ENCODE data around the gene TYMP.

Gene TYMP

GRCh38 chr22:50507991-50508884 lies 21.6 kb downstream of the TYMP start, which contains the start of gene NCAPH2:
TSS of gene NCAPH2 (plus strand) at chr22:50508224. CDS start at chr22:50508338, 114 bp downstream.
- peak within 1 kb of the TSS; percentile 63 for H3K27ac ChIP-seq
- no peak for TF ChIP-seq CTCF (IDR thresholded peaks at IDR 0.05; ENCODE audit: low read depth, low read length, missing control alignments)
- in situ Hi-C loops (cut with HindIII; ENCODE audit: low pct_ligation_motif_present, low sequenced_read_pairs): no loop called here

GRCh38 chr22:50507421-50507990 lies 22.3 kb downstream of the TYMP start, which contains the start of gene LMF2:
TSS of gene LMF2 (minus strand) at chr22:50507702. CDS start at chr22:50507675, 27 bp downstream.
- no peaks in the 10 kb centered on the region for H3K27me3 ChIP-seq (replicated peaks)
- H3K4me3 ChIP-seq (ENCODE audit: low read depth, low read length): peak within 1 kb of the TSS; percentile 98
- no peak for TF ChIP-seq CTCF (IDR thresholded peaks at IDR 0.05; ENCODE audit: low read depth, low read length, missing control alignments)
- peak within 1 kb of the TSS; percentile 63 for H3K27ac ChIP-seq
- H3K36me3 ChIP-seq (replicated peaks): peaks cover 22% of the 10 kb centered on the region
- peak; percentile 69 for DNase-seq
- in situ Hi-C loops (cut with HindIII; ENCODE audit: low pct_ligation_motif_present, low sequenced_read_pairs): no loop called here

More at GRCh38 chr22:50507991-50508884, 21.6 kb downstream of the TYMP start, which contains the start of gene NCAPH2:
- Histone ChIP-seq H3K36me3 (replicated peaks) (peaks cover 16% of the 10 kb centered on the region), H3K27me3 (replicated peaks) (no peaks in the 10 kb centered on the region), H3K4me3 (ENCODE audit: low read depth, low read length) (peak within 1 kb of the TSS; percentile 98)
- DNase-seq: peak; percentile 88

GRCh38 chr22:50506611-50507420 lies 23.0 kb downstream of the TYMP start:
- DNase-seq: no peak
- no peak for TF ChIP-seq CTCF (IDR thresholded peaks at IDR 0.05; ENCODE audit: low read depth, low read length, missing control alignments)
- Histone ChIP-seq H3K4me3 (ENCODE audit: low read depth, low read length) (peak overlapping the region; percentile 98), H3K27ac (peak overlapping the region; percentile 63), H3K36me3 (replicated peaks) (peaks cover 25% of the 10 kb centered on the region), H3K27me3 (replicated peaks) (no peaks in the 10 kb centered on the region)
- in situ Hi-C loops (cut with HindIII; ENCODE audit: low pct_ligation_motif_present, low sequenced_read_pairs): no loop called here

- no peak for DNase-seq
- no peak for TF ChIP-seq CTCF (IDR thresholded peaks at IDR 0.05; ENCODE audit: low read depth, low read length, missing control alignments)
- H3K36me3 ChIP-seq (replicated peaks): peaks cover 25% of the 10 kb centered on the region
- H3K4me3 ChIP-seq (ENCODE audit: low read depth, low read length): peak overlapping the region; percentile 98
- H3K27me3 ChIP-seq (replicated peaks): no peaks in the 10 kb centered on the region
- in situ Hi-C loops (cut with HindIII; ENCODE audit: low pct_ligation_motif_present, low sequenced_read_pairs): no loop called here
- H3K27ac ChIP-seq: no peak overlapping the region
These were observed 23.8 kb downstream of the TYMP start for GRCh38 chr22:50505776-50506610.

GRCh38 chr22:50505276-50505775 lies 24.5 kb downstream of the TYMP start:
- no peaks in the 10 kb centered on the region for H3K27me3 ChIP-seq (replicated peaks)
- no peak overlapping the region for H3K4me3 ChIP-seq (ENCODE audit: low read depth, low read length)
- in situ Hi-C loops (cut with HindIII; ENCODE audit: low pct_ligation_motif_present, low sequenced_read_pairs): no loop called here
- TF ChIP-seq CTCF (IDR thresholded peaks at IDR 0.05; ENCODE audit: low read depth, low read length, missing control alignments): no peak
- DNase-seq: no peak
- peaks cover 25% of the 10 kb centered on the region for H3K36me3 ChIP-seq (replicated peaks)
- no peak overlapping the region for H3K27ac ChIP-seq
